GM12865 (cell line): ENCODE data around the gene KCTD17.

Source experiments
- DNase-seq: peaks from one replicate; pipeline ENCODE4 v3.0.0; 2010; ENCODE audit warnings: low read depth
- H3K4me3 ChIP-seq: 2 replicates; pipeline ENCODE4 v1.5.1; 2011; ENCODE audit warnings: mild to moderate bottlenecking, low read depth, low read length, control low read depth
- CTCF ChIP-seq: IDR thresholded peaks from 2 replicates; pipeline ENCODE4 v1.5.1; 2011; ENCODE audit warnings: low read length, control low read depth, low read depth, inconsistent platforms; ENCODE audit not compliant: insufficient read depth; ENCODE audit errors: missing control alignments

KCTD17 gene

GRCh38 chr22:37079668-37080171 is 28.2 kb downstream of the KCTD17 start:
- no peak for DNase-seq
- no peak overlapping the region for H3K4me3 ChIP-seq
- no peak for TF ChIP-seq CTCF

GRCh38 chr22:37080438-37080837 is 28.9 kb downstream of the KCTD17 start:
- no peak for TF ChIP-seq CTCF
- DNase-seq, result no peak
- H3K4me3 ChIP-seq, result no peak overlapping the region

GRCh38 chr22:37080838-37081237 is 29.3 kb downstream of the KCTD17 start:
- no peak for TF ChIP-seq CTCF
- H3K4me3 ChIP-seq, result no peak overlapping the region
- DNase-seq, result no peak

GRCh38 chr22:37082251-37082873 is 30.8 kb downstream of the KCTD17 start:
- TF ChIP-seq CTCF, result no peak
- H3K4me3 ChIP-seq, result no peak overlapping the region
- DNase-seq, result no peak

GRCh38 chr22:37083914-37084313 is 32.4 kb downstream of the KCTD17 start:
- no peak for TF ChIP-seq CTCF
- no peak for DNase-seq
- no peak overlapping the region for H3K4me3 ChIP-seq

GRCh38 chr22:37084385-37084784 is 32.8 kb downstream of the KCTD17 start:
- no peak for DNase-seq
- TF ChIP-seq CTCF, result no peak
- no peak overlapping the region for H3K4me3 ChIP-seq

- TF ChIP-seq CTCF, result no peak
- H3K4me3 ChIP-seq, result no peak overlapping the region
- DNase-seq, result no peak
Observed at GRCh38 chr22:37086184-37086583, 34.6 kb downstream of the KCTD17 start.
